Measurements from ENCODE around the gene FOXN1.

Gene FOXN1

GRCh38 chr17:28471531-28472342, 34.4 kb upstream of the FOXN1 start:
- Histone ChIP-seq H3K4me3 (ENCODE audit: low read length) (no peak overlapping the region), H3K27me3 (ENCODE audit: insufficient read depth, low read length) (peaks cover 12% of the 10 kb centered on the region), H3K9me3 (ENCODE audit: low read length) (no peaks in the 10 kb centered on the region), H3K4me1 (ENCODE audit: insufficient read depth, low read length) (peaks cover 11% of the 10 kb centered on the region), H3K36me3 (ENCODE audit: insufficient read depth, low read length) (no peaks in the 10 kb centered on the region), H2AFZ (ENCODE audit: low read depth, low read length) (no peak overlapping the region)

- no peak overlapping the region for H2AFZ ChIP-seq (ENCODE audit: low read depth, low read length)
- H3K4me3 ChIP-seq (ENCODE audit: low read length) = no peak overlapping the region
- no peaks in the 10 kb centered on the region for H3K9me3 ChIP-seq (ENCODE audit: low read length)
- H3K4me1 ChIP-seq (ENCODE audit: insufficient read depth, low read length) = peaks cover 11% of the 10 kb centered on the region
- H3K27me3 ChIP-seq (ENCODE audit: insufficient read depth, low read length) = peaks cover 12% of the 10 kb centered on the region
- H3K36me3 ChIP-seq (ENCODE audit: insufficient read depth, low read length) = no peaks in the 10 kb centered on the region
Measured at GRCh38 chr17:28472871-28473497, 33.2 kb upstream of the FOXN1 start.

- peaks cover 11% of the 10 kb centered on the region for H3K4me1 ChIP-seq (ENCODE audit: insufficient read depth, low read length)
- H3K27me3 ChIP-seq (ENCODE audit: insufficient read depth, low read length) = peaks cover 12% of the 10 kb centered on the region
- no peak within 1 kb of the TSS for H3K4me3 ChIP-seq (ENCODE audit: low read length)
- no peaks in the 10 kb centered on the region for H3K36me3 ChIP-seq (ENCODE audit: insufficient read depth, low read length)
- H3K9me3 ChIP-seq (ENCODE audit: low read length) = no peaks in the 10 kb centered on the region
- no peak within 1 kb of the TSS for H2AFZ ChIP-seq (ENCODE audit: low read depth, low read length)
Measured at GRCh38 chr17:28473542-28473941, 32.6 kb upstream of the FOXN1 start, which contains the start of gene SLC13A2. TSS of gene SLC13A2 (plus strand) at chr17:28473644. CDS start at chr17:28473713, 69 bp downstream.

GRCh38 chr17:28474111-28474531, 32.0 kb upstream of the FOXN1 start:
- H3K4me3 ChIP-seq (ENCODE audit: low read length) = no peak overlapping the region
- no peak overlapping the region for H2AFZ ChIP-seq (ENCODE audit: low read depth, low read length)
- no peaks in the 10 kb centered on the region for H3K9me3 ChIP-seq (ENCODE audit: low read length)

GRCh38 chr17:28475151-28475900, 30.8 kb upstream of the FOXN1 start:
- Histone ChIP-seq H3K27me3 (ENCODE audit: insufficient read depth, low read length) (peaks cover 12% of the 10 kb centered on the region), H3K4me3 (ENCODE audit: low read length) (no peak overlapping the region), H3K4me1 (ENCODE audit: insufficient read depth, low read length) (peaks cover 11% of the 10 kb centered on the region), H3K9me3 (ENCODE audit: low read length) (no peaks in the 10 kb centered on the region), H2AFZ (ENCODE audit: low read depth, low read length) (no peak overlapping the region), H3K36me3 (ENCODE audit: insufficient read depth, low read length) (no peaks in the 10 kb centered on the region)

More at GRCh38 chr17:28474111-28474531, 32.0 kb upstream of the FOXN1 start:
- no peaks in the 10 kb centered on the region for H3K36me3 ChIP-seq (ENCODE audit: insufficient read depth, low read length)
- peaks cover 12% of the 10 kb centered on the region for H3K27me3 ChIP-seq (ENCODE audit: insufficient read depth, low read length)
- H3K4me1 ChIP-seq (ENCODE audit: insufficient read depth, low read length) = peaks cover 11% of the 10 kb centered on the region

- Histone ChIP-seq H3K4me1 (ENCODE audit: insufficient read depth, low read length) (peaks cover 2% of the 10 kb centered on the region), H3K27me3 (ENCODE audit: insufficient read depth, low read length) (peaks cover 13% of the 10 kb centered on the region)
Measured at GRCh38 chr17:28476076-28476865, 29.9 kb upstream of the FOXN1 start.

GRCh38 chr17:28477928-28478327, 28.2 kb upstream of the FOXN1 start:
- Histone ChIP-seq H2AFZ (ENCODE audit: low read depth, low read length) (no peak overlapping the region), H3K9me3 (ENCODE audit: low read length) (no peaks in the 10 kb centered on the region), H3K4me3 (ENCODE audit: low read length) (no peak overlapping the region), H3K27me3 (ENCODE audit: insufficient read depth, low read length) (peaks cover 17% of the 10 kb centered on the region), H3K4me1 (ENCODE audit: insufficient read depth, low read length) (no peaks in the 10 kb centered on the region), H3K36me3 (ENCODE audit: insufficient read depth, low read length) (no peaks in the 10 kb centered on the region)

More at GRCh38 chr17:28476076-28476865, 29.9 kb upstream of the FOXN1 start:
- Histone ChIP-seq H3K4me3 (ENCODE audit: low read length) (no peak overlapping the region), H3K9me3 (ENCODE audit: low read length) (no peaks in the 10 kb centered on the region), H3K36me3 (ENCODE audit: insufficient read depth, low read length) (no peaks in the 10 kb centered on the region), H2AFZ (ENCODE audit: low read depth, low read length) (no peak overlapping the region)

GRCh38 chr17:28478712-28479615, 27.2 kb upstream of the FOXN1 start:
- Histone ChIP-seq H2AFZ (ENCODE audit: low read depth, low read length) (no peak overlapping the region), H3K36me3 (ENCODE audit: insufficient read depth, low read length) (no peaks in the 10 kb centered on the region), H3K9me3 (ENCODE audit: low read length) (no peaks in the 10 kb centered on the region), H3K4me1 (ENCODE audit: insufficient read depth, low read length) (no peaks in the 10 kb centered on the region), H3K27me3 (ENCODE audit: insufficient read depth, low read length) (peaks cover 13% of the 10 kb centered on the region), H3K4me3 (ENCODE audit: low read length) (no peak overlapping the region)

GRCh38 chr17:28480278-28480677, 25.9 kb upstream of the FOXN1 start:
- Histone ChIP-seq H3K4me3 (ENCODE audit: low read length) (no peak overlapping the region), H3K36me3 (ENCODE audit: insufficient read depth, low read length) (no peaks in the 10 kb centered on the region), H3K27me3 (ENCODE audit: insufficient read depth, low read length) (peaks cover 12% of the 10 kb centered on the region), H2AFZ (ENCODE audit: low read depth, low read length) (no peak overlapping the region), H3K4me1 (ENCODE audit: insufficient read depth, low read length) (no peaks in the 10 kb centered on the region), H3K9me3 (ENCODE audit: low read length) (no peaks in the 10 kb centered on the region)

- no peaks in the 10 kb centered on the region for H3K9me3 ChIP-seq (ENCODE audit: low read length)
- H3K27me3 ChIP-seq (ENCODE audit: insufficient read depth, low read length) = peaks cover 7% of the 10 kb centered on the region
- H3K36me3 ChIP-seq (ENCODE audit: insufficient read depth, low read length) = no peaks in the 10 kb centered on the region
- no peak overlapping the region for H3K4me3 ChIP-seq (ENCODE audit: low read length)
- H2AFZ ChIP-seq (ENCODE audit: low read depth, low read length) = no peak overlapping the region
- no peaks in the 10 kb centered on the region for H3K4me1 ChIP-seq (ENCODE audit: insufficient read depth, low read length)
Measured at GRCh38 chr17:28480799-28481571, 25.2 kb upstream of the FOXN1 start.

GRCh38 chr17:28482551-28483199, 23.5 kb upstream of the FOXN1 start:
- Histone ChIP-seq H3K36me3 (ENCODE audit: insufficient read depth, low read length) (no peaks in the 10 kb centered on the region), H3K4me1 (ENCODE audit: insufficient read depth, low read length) (no peaks in the 10 kb centered on the region), H3K4me3 (ENCODE audit: low read length) (no peak overlapping the region), H3K27me3 (ENCODE audit: insufficient read depth, low read length) (peaks cover 5% of the 10 kb centered on the region), H3K9me3 (ENCODE audit: low read length) (no peaks in the 10 kb centered on the region), H2AFZ (ENCODE audit: low read depth, low read length) (no peak overlapping the region)
